Right lobe of liver (tissue), 6 donors: ENCODE measurements around the gene CSDE1. TPM values are rescaled to one million over a fixed set of nuclear protein-coding genes. Genes with fewer than 3 reads are reported as not detected.

ENCODE experiments used
- ATAC-seq, 4 donors: fragments of 200-7000 bp; cut with Tn5 transposase; one replicate each; pipeline ENCODE4 v1.9.1; 2020; ENCODE audit warnings: mild to moderate bottlenecking in 4 of 4, moderate library complexity in 4 of 4
- DNase-seq, 3 donors: peaks; one replicate each; pipeline ENCODE4 v3.0.0-alpha.2; 2020
- H3K27ac ChIP-seq, 3 donors: fragments of 200-600 bp; one replicate each; pipeline ENCODE4 v1.8.0; 2022
- H3K27me3 ChIP-seq, 2 donors: fragments of 200-600 bp; one replicate each; pipeline ENCODE4 v1.8.0; 2022
- H3K36me3 ChIP-seq, 4 donors: fragments of 200-600 bp; sonication (generic) in 1 of 4; one replicate each; pipeline versions ENCODE4 v1.5.1 to v1.8.0; 2017 to 2022; ENCODE audit warnings: control low read depth in 1 of 4
- H3K4me1 ChIP-seq, 4 donors: fragments of 200-600 bp; sonication (generic) in 1 of 4; one replicate each; pipeline versions ENCODE4 v1.5.1 to v1.8.0; 2017 to 2022; ENCODE audit warnings: control low read depth in 1 of 4
- H3K4me3 ChIP-seq, 3 donors: fragments of 200-600 bp; one replicate each; pipeline ENCODE4 v1.8.0; 2022
- H3K9me3 ChIP-seq, 4 donors: fragments of 200-600 bp; sonication (generic) in 1 of 4; one replicate each; pipeline versions ENCODE4 v1.5.1 to v1.8.0; 2017 to 2022; ENCODE audit warnings: control low read depth in 1 of 4
- POLR2A ChIP-seq: fragments of 450-650 bp; IDR thresholded peaks from one replicate; pipeline ENCODE4 v1.6.1; 2017; ENCODE audit warnings: antibody characterized with exemption, mild to moderate bottlenecking
- WGBS: methylation state at CpG from one replicate; pipeline ENCODE4 v1.1.6; 2018; ENCODE audit warnings: low coverage, low lambda C conversion rate; ENCODE audit not compliant: insufficient coverage; ENCODE audit errors: missing lambda C conversion rate; 5-methylcytosine and 5-hydroxymethylcytosine counted together
- intact Hi-C, 2 donors: fragments of 100-400 bp; cut with DNase I; formaldehyde crosslinking; loops; one replicate each; pipeline versions ENCODE4 v1.11.2 to v1.14.1; 2022
- total RNA-seq, 6 experiments: library from RNA; depleted of rRNA in 2 of 6; stranded (reverse); fragments of >200 nt in 2 of 6; fragmentation: NEBNext Ultra II Directional in 3 of 6; extraction: Animal tissue kit (Norgen Biotek cat#: 25700) in 3 of 6; gene quantifications; one replicate each; pipeline versions ENCODE4 v1.1.0 to v1.2.4, GENCODE V29; 2016 to 2023
- TF ChIP-seq, protein P1 (sequence below), 4 donors: fragments of 200-600 bp in 3 of 4; fragments of 450-650 bp in 1 of 4; IDR thresholded peaks; one replicate each; pipeline versions ENCODE4 v1.5.1 to v1.8.0; 2016 to 2022; ENCODE audit warnings: antibody characterized with exemption in 4 of 4, mild to moderate bottlenecking in 2 of 4
- donor health status: DM: no; HTN: yes; CAD: no.
- donor health status: DM: no; HTN: no; CAD: no.
- donor health status: DM: no; HTN: no; CAD: no.
- donor health status: DM: no; HTN: yes; CAD: no.
- donor health status: DM: no; HTN: yes; CAD: no.

Gene CSDE1
- total RNA-seq, 6 experiments from 2014 or later: 195 to 585 (median 269) TPM

DNA sequence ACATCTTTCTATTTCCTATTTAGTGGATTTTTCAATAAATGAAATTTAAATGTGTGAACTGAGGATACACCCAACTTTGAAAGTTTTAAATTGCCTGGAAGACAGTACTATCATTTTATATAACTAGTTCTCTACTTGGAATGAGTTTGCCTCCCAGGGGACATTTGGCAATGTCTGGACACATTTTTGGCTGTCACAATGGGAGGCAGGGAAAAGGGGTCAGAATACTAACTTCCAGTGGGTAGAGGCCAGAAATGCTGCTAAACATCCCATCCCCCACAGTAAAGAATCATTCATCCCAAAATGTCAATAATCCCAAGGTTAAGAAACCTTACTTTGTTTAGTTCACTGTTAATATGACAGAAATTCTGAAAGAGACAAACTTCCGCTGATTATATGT is 28.0 kb downstream of the CSDE1 start:
- Histone ChIP-seq H3K36me3 (peaks cover 0 to 89% (median 28%) of the 10 kb centered on the region in 4 donors), H3K4me3 (no peak overlapping the region), H3K4me1 (peaks cover 0 to 14% (median 4%) of the 10 kb centered on the region in 4 donors), H3K27ac (peak overlapping the region in 1 of 3 donors; percentile 4), H3K9me3 (no peaks in the 10 kb centered on the region), H3K27me3 (no peaks in the 10 kb centered on the region)
- ATAC-seq: peak in 2 of 4 donors; percentile 37 to 75
- intact Hi-C loops: no loop called here
- 46% methylated on average over 1 of the region's 1 CpG for WGBS
- DNase-seq: peak in 1 of 3 donors; percentile 64
- TF ChIP-seq, protein P1, sequence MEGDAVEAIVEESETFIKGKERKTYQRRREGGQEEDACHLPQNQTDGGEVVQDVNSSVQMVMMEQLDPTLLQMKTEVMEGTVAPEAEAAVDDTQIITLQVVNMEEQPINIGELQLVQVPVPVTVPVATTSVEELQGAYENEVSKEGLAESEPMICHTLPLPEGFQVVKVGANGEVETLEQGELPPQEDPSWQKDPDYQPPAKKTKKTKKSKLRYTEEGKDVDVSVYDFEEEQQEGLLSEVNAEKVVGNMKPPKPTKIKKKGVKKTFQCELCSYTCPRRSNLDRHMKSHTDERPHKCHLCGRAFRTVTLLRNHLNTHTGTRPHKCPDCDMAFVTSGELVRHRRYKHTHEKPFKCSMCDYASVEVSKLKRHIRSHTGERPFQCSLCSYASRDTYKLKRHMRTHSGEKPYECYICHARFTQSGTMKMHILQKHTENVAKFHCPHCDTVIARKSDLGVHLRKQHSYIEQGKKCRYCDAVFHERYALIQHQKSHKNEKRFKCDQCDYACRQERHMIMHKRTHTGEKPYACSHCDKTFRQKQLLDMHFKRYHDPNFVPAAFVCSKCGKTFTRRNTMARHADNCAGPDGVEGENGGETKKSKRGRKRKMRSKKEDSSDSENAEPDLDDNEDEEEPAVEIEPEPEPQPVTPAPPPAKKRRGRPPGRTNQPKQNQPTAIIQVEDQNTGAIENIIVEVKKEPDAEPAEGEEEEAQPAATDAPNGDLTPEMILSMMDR (IDR thresholded peaks at IDR 0.05): no peak
- TF ChIP-seq POLR2A: no peak

DNA sequence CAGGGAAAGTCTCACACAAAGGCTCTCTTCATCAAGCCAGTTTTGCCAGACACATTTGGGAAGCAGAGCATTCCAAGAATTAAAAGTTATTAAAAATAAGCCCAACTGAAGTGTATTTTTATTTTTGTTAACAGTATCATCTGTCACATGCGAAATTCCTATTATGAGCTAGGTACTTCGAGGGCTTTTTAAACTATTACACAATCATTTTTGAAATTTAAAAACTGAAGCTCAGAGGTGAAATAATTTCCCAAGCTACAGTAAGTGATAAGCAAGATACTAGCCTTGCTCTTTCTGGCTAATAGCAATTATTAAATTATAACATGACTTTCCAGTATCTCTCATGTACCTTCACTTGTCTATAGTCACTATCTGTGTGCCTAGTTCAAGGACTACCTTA is 29.2 kb downstream of the CSDE1 start:
- WGBS: 68% methylated on average over 2 of the region's 2 CpGs
- Histone ChIP-seq H3K4me3 (no peak overlapping the region), H3K27me3 (no peaks in the 10 kb centered on the region), H3K9me3 (no peaks in the 10 kb centered on the region), H3K4me1 (peaks cover 0 to 14% (median 4%) of the 10 kb centered on the region in 4 donors), H3K36me3 (peaks cover 0 to 89% (median 28%) of the 10 kb centered on the region in 4 donors), H3K27ac (no peak overlapping the region)
- DNase-seq: no peak
- TF ChIP-seq, protein P1 (IDR thresholded peaks at IDR 0.05): no peak
- TF ChIP-seq POLR2A: no peak
- ATAC-seq: no peak
- intact Hi-C loops: no loop called here

DNA sequence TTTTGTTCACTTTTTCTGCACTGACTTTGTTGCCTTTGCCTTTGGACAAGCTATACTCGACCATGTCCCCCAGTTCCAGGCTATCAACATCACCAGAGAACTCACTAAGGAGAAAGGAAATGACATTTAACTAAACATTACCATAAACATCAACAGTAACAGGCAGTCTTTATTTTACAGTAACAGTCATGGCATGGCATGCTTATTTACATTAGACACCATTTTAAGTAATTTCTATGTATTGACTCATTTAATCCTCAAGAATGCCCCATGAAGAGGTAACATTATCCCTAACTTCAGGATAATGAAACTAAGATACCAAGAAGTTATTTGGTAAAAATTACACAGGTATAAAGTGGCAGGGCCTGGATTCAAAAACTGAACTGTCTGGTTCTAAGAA is 32.6 kb downstream of the CSDE1 start:
- DNase-seq (no peak), ATAC-seq (no peak)
- peaks cover 0 to 18% (median 7%) of the 10 kb centered on the region in 4 donors for H3K4me1 ChIP-seq
- intact Hi-C loops: no loop called here
- no peak overlapping the region for H3K4me3 ChIP-seq
- H3K36me3 ChIP-seq: peaks cover 0 to 78% (median 21%) of the 10 kb centered on the region in 4 donors
- no peaks in the 10 kb centered on the region for H3K9me3 ChIP-seq
- no peak overlapping the region for H3K27ac ChIP-seq
- 69% methylated on average over 1 of the region's 1 CpG for WGBS
- TF ChIP-seq POLR2A: no peak
- TF ChIP-seq, protein P1 (IDR thresholded peaks at IDR 0.05): no peak
- no peaks in the 10 kb centered on the region for H3K27me3 ChIP-seq

DNA sequence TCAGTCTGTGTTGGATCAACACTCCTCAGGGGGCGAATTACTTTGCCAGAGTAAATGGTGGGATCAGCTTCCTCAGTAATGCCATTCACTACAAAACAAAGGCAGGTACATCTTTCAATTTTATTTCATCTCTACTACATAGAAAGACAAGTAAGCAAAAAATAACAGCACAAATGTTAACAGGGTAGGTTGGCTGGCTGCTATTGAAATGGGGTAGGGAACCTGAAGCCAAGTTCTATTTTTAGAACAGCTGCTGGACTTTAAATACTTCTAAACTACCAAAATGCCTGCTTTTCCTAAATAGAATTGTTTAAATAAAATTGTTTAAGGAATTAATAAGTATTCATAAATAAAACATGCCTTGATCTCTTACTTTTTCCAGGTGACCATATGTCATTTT is 33.9 kb downstream of the CSDE1 start:
- 88% methylated on average over 1 of the region's 1 CpG for WGBS
- Histone ChIP-seq H3K27ac (no peak overlapping the region), H3K9me3 (no peaks in the 10 kb centered on the region), H3K36me3 (peaks cover 0 to 83% (median 24%) of the 10 kb centered on the region in 4 donors), H3K4me1 (peaks cover 0 to 19% (median 9%) of the 10 kb centered on the region in 4 donors), H3K27me3 (no peaks in the 10 kb centered on the region), H3K4me3 (no peak overlapping the region)
- intact Hi-C loops: no loop called here
- no peak for DNase-seq
- TF ChIP-seq POLR2A: no peak
- TF ChIP-seq, protein P1 (IDR thresholded peaks at IDR 0.05): no peak
- ATAC-seq: no peak

DNA sequence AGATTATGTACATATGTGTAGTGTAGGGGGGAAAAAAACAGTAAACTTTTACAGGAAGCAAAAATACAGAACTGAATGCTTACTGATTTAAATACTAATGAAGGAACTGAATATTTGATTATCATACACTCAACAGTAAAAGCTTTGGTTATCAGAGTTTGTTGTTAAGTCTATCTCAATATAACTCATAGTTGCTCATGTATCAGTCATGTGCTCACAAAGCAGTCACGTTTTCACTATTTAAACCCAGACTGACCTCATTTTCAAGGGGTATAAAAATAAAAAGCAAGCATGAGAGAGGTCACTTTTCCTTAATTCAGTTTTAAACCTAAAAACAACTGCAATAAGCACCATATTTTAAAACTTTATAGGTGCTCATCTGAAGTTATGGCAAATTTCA is 34.3 kb downstream of the CSDE1 start:
- Histone ChIP-seq H3K4me3 (no peak overlapping the region), H3K9me3 (no peaks in the 10 kb centered on the region), H3K27me3 (no peaks in the 10 kb centered on the region), H3K27ac (no peak overlapping the region), H3K36me3 (peaks cover 0 to 86% (median 24%) of the 10 kb centered on the region in 4 donors), H3K4me1 (peaks cover 0 to 19% (median 9%) of the 10 kb centered on the region in 4 donors)
- TF ChIP-seq, protein P1 (IDR thresholded peaks at IDR 0.05): no peak
- no peak for TF ChIP-seq POLR2A
- intact Hi-C loops: no loop called here
- DNase-seq (no peak), ATAC-seq (no peak)
- WGBS: 3% methylated on average over 1 of the region's 1 CpG
